ENCODE results near the gene HOXC13. TPM values are rescaled to one million over a fixed set of nuclear protein-coding genes. Genes with fewer than 3 reads are reported as not detected.

The HOXC13 gene
- total and polyA plus RNA-seq, 8 donors = not detected

DNA sequence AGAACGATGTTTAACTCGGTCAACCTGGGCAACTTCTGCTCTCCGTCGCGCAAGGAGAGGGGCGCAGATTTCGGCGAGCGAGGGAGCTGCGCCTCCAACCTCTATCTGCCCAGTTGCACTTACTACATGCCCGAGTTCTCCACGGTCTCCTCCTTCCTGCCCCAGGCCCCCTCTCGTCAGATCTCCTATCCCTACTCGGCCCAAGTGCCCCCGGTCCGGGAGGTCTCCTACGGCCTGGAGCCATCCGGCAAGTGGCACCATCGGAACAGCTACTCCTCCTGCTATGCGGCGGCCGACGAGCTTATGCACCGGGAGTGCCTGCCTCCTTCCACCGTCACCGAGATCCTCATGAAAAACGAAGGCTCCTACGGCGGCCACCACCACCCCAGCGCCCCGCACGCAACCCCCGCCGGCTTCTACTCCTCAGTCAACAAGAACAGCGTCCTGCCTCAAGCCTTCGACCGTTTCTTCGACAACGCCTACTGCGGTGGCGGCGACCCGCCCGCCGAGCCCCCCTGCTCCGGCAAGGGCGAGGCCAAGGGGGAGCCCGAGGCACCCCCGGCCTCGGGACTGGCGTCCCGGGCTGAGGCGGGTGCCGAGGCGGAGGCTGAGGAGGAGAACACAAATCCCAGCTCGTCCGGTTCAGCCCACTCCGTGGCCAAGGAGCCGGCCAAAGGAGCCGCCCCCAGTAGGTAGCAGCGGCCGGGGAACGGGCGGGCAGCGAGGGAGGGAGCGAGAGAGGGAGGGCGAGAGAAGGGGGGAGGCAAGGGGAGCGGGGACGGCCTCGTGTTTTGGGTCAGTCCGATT, 34.8 kb downstream of the HOXC13 start:
- no peak overlapping the region for H3K27ac ChIP-seq
- peaks cover 0 to 23% of the 10 kb centered on the region in 2 donors for H3K4me1 ChIP-seq
- H3K36me3 ChIP-seq = no peaks in the 10 kb centered on the region
- intact Hi-C loops (cut with DNase I) = no loop called here
- H3K9me3 ChIP-seq = no peaks in the 10 kb centered on the region
- peaks cover 99 to 100% of the 10 kb centered on the region in 2 donors for H3K27me3 ChIP-seq
- ATAC-seq (no peak), DNase-seq (peak in 1 of 4 donors; percentile 57)
- H3K4me3 ChIP-seq = no peak overlapping the region
- no peak for TF ChIP-seq CTCF (IDR thresholded peaks at IDR 0.05)

GRCh38 chr12:53974084-53975063, 35.7 kb downstream of the HOXC13 start, which contains the start of gene HOTAIR:
Gene HOTAIR, minus strand, starts transcription at chr12:53974954.
- ATAC-seq (peak; percentile 39), DNase-seq (peak in 1 of 4 donors; percentile 69)
- H3K4me1 ChIP-seq = peaks cover 0 to 23% of the 10 kb centered on the region in 2 donors
- no peak for TF ChIP-seq CTCF (IDR thresholded peaks at IDR 0.05)
- no peaks in the 10 kb centered on the region for H3K36me3 ChIP-seq
- no peak within 1 kb of the TSS for H3K4me3 ChIP-seq
- no peak within 1 kb of the TSS for H3K27ac ChIP-seq
- intact Hi-C loops (cut with DNase I) = no loop called here
- H3K27me3 ChIP-seq = peaks cover 99 to 100% of the 10 kb centered on the region in 2 donors
- H3K9me3 ChIP-seq = no peaks in the 10 kb centered on the region

GRCh38 chr12:53975064-53975471, 36.4 kb downstream of the HOXC13 start:
- TF ChIP-seq CTCF (IDR thresholded peaks at IDR 0.05) = no peak
- Histone ChIP-seq H3K36me3 (no peaks in the 10 kb centered on the region), H3K27ac (no peak overlapping the region), H3K4me3 (no peak overlapping the region), H3K27me3 (peaks cover 97 to 100% of the 10 kb centered on the region in 2 donors), H3K4me1 (peaks cover 0 to 23% of the 10 kb centered on the region in 2 donors), H3K9me3 (no peaks in the 10 kb centered on the region)
- ATAC-seq (no peak), DNase-seq (no peak)
- intact Hi-C loops (cut with DNase I) = no loop called here

- no peak overlapping the region for H3K4me3 ChIP-seq
- H3K4me1 ChIP-seq = peaks cover 0 to 23% of the 10 kb centered on the region in 2 donors
- no peak for TF ChIP-seq CTCF (IDR thresholded peaks at IDR 0.05)
Observed at GRCh38 chr12:53975479-53976152, 37.0 kb downstream of the HOXC13 start.

More at GRCh38 chr12:53975479-53976152, 37.0 kb downstream of the HOXC13 start:
- peak in 1 of 4 donors; percentile 45 for DNase-seq
- Histone ChIP-seq H3K27ac (no peak overlapping the region), H3K9me3 (no peaks in the 10 kb centered on the region), H3K36me3 (no peaks in the 10 kb centered on the region), H3K27me3 (peaks cover 97 to 100% of the 10 kb centered on the region in 2 donors)
- no peak for ATAC-seq
- intact Hi-C loops (cut with DNase I) = no loop called here

All from left lung (tissue), 10 donors.